ENCODE measurements around the gene PRKCD. TPM values are rescaled to one million over a fixed set of nuclear protein-coding genes. Genes with fewer than 3 reads are reported as not detected.

PRKCD gene
- total RNA-seq, 1 experiment from 2014 or later, result 1.4 TPM

- CTCF ChIA-PET, result no interaction called here
These were observed 73.3 kb downstream of the PRKCD start for GRCh38 chr3:53234130-53234840.

GRCh38 chr3:53234841-53235232 lies 73.8 kb downstream of the PRKCD start:
- no peaks in the 10 kb centered on the region for H3K9me3 ChIP-seq (ENCODE audit: low read depth, low read length, poor library complexity, severe bottlenecking)
- no peaks in the 10 kb centered on the region for H3K27me3 ChIP-seq (replicated peaks; ENCODE audit: insufficient read depth, low read depth, low read length, poor library complexity)
- peaks cover 20% of the 10 kb centered on the region for H3K4me1 ChIP-seq (ENCODE audit: insufficient read depth, low read length, poor library complexity, severe bottlenecking)
- H3K27ac ChIP-seq (ENCODE audit: low read depth, low read length, poor library complexity, severe bottlenecking), result no peak overlapping the region
- POLR2A ChIA-PET (ENCODE audit: low non-redundant PET), result no interaction called here
- CTCF ChIA-PET, result no interaction called here
- no peak for DNase-seq (ENCODE audit: low spot score)
- H3K4me3 ChIP-seq (ENCODE audit: low read depth, low read length, poor library complexity, severe bottlenecking), result no peak overlapping the region
- no TSS peak for BruUV-seq (replicated peaks)
- TF ChIP-seq CTCF (conservative IDR thresholded peaks at IDR 0.05; ENCODE audit: low read depth, low read length), result no peak
- TF ChIP-seq EZH2 (IDR thresholded peaks at IDR 0.05; ENCODE audit: borderline replicate concordance, low read depth, low read length, poor library complexity, severe bottlenecking), result no peak
- peaks cover 23% of the 10 kb centered on the region for H3K36me3 ChIP-seq (ENCODE audit: insufficient read depth, low read length, poor library complexity, severe bottlenecking)
- intact Hi-C loops (cut with micrococcal nuclease; ENCODE audit: unreplicated experiment), result no loop called here

More at GRCh38 chr3:53234130-53234840, 73.3 kb downstream of the PRKCD start:
- POLR2A ChIA-PET (ENCODE audit: low non-redundant PET), result no interaction called here
- peaks cover 20% of the 10 kb centered on the region for H3K4me1 ChIP-seq (ENCODE audit: insufficient read depth, low read length, poor library complexity, severe bottlenecking)
- no TSS peak for BruUV-seq (replicated peaks)
- peaks cover 25% of the 10 kb centered on the region for H3K36me3 ChIP-seq (ENCODE audit: insufficient read depth, low read length, poor library complexity, severe bottlenecking)
- TF ChIP-seq EZH2 (IDR thresholded peaks at IDR 0.05; ENCODE audit: borderline replicate concordance, low read depth, low read length, poor library complexity, severe bottlenecking), result no peak
- TF ChIP-seq CTCF (conservative IDR thresholded peaks at IDR 0.05; ENCODE audit: low read depth, low read length), result no peak
- intact Hi-C loops (cut with micrococcal nuclease; ENCODE audit: unreplicated experiment), result no loop called here
- no peaks in the 10 kb centered on the region for H3K27me3 ChIP-seq (replicated peaks; ENCODE audit: insufficient read depth, low read depth, low read length, poor library complexity)
- H3K9me3 ChIP-seq (ENCODE audit: low read depth, low read length, poor library complexity, severe bottlenecking), result no peaks in the 10 kb centered on the region
- no peak for DNase-seq (ENCODE audit: low spot score)
- no peak overlapping the region for H3K27ac ChIP-seq (ENCODE audit: low read depth, low read length, poor library complexity, severe bottlenecking)
- H3K4me3 ChIP-seq (ENCODE audit: low read depth, low read length, poor library complexity, severe bottlenecking), result no peak overlapping the region

- POLR2A ChIA-PET (ENCODE audit: low non-redundant PET), result no interaction called here
These were observed 74.5 kb downstream of the PRKCD start for GRCh38 chr3:53235545-53235944.

More at GRCh38 chr3:53235545-53235944, 74.5 kb downstream of the PRKCD start:
- intact Hi-C loops (cut with micrococcal nuclease; ENCODE audit: unreplicated experiment), result no loop called here
- Histone ChIP-seq H3K27ac (ENCODE audit: low read depth, low read length, poor library complexity, severe bottlenecking) (no peak overlapping the region), H3K4me3 (ENCODE audit: low read depth, low read length, poor library complexity, severe bottlenecking) (no peak overlapping the region), H3K4me1 (ENCODE audit: insufficient read depth, low read length, poor library complexity, severe bottlenecking) (peaks cover 20% of the 10 kb centered on the region), H3K27me3 (replicated peaks; ENCODE audit: insufficient read depth, low read depth, low read length, poor library complexity) (no peaks in the 10 kb centered on the region), H3K36me3 (ENCODE audit: insufficient read depth, low read length, poor library complexity, severe bottlenecking) (peaks cover 25% of the 10 kb centered on the region), H3K9me3 (ENCODE audit: low read depth, low read length, poor library complexity, severe bottlenecking) (no peaks in the 10 kb centered on the region)
- TF ChIP-seq EZH2 (IDR thresholded peaks at IDR 0.05; ENCODE audit: borderline replicate concordance, low read depth, low read length, poor library complexity, severe bottlenecking) (no peak), CTCF (conservative IDR thresholded peaks at IDR 0.05; ENCODE audit: low read depth, low read length) (no peak)
- BruUV-seq (replicated peaks), result no TSS peak
- DNase-seq (ENCODE audit: low spot score), result no peak
- CTCF ChIA-PET, result no interaction called here

Data from A673 (cell line).